K562 (cell line): ENCODE results near the gene TTLL8. TPM values are rescaled to one million over a fixed set of nuclear protein-coding genes. Genes with fewer than 3 reads are reported as not detected.
A peak's percentile ranks its signal among the peaks of the same experiment; 100 is the strongest.

Experiments used
- ATAC-seq: fragments of 200-7000 bp; cut with Tn5 transposase; 3 replicates; pipeline ENCODE4 v1.9.1; 2020; ENCODE audit warnings: moderate library complexity
- BruUV-seq: library from RNA; stranded (reverse); fragments of 400-500 nt; replicated peaks from 2 replicates; lab custom pipeline; 2021; lab: Mats Ljungman, UMichigan
- CTCF ChIA-PET: fragments of 300-600 bp; formaldehyde crosslinking; extraction: SDS; loops from one replicate; lab custom pipeline; 2021; ENCODE audit warnings: low intra/inter-chr PET ratio; lab: Yijun Ruan, JAX
- POLR2A ChIA-PET: fragments of 300-600, 350-650 bp; sonication (Branson Sonifier 250); formaldehyde crosslinking; extraction: SDS; loops from one replicate; lab custom pipeline; 2021; ENCODE audit warnings: antibody characterized with exemption, inconsistent platforms; lab: Yijun Ruan, JAX
- DNase-seq, 4 experiments: peaks; one replicate each; pipeline versions ENCODE4 v3.0.0 to v3.0.0-alpha.2; 2011 to 2018; ENCODE audit warnings: low spot score in 3 of 4, mixed read lengths in 3 of 4; ENCODE audit errors: extremely low read depth in 1 of 4
- FAIRE-seq: peaks from 2 replicates; lab custom pipeline; 2011; peaks lifted over from hg19 to GRCh38; lab: Jason Lieb, UNC
- H2AFZ ChIP-seq: 2 replicates; pipeline ENCODE4 v1.6.0; 2011; ENCODE audit warnings: low read depth, low read length, control low read depth, inconsistent platforms
- H3K27ac ChIP-seq: fragments of 200-600 bp; 3 replicates; pipeline ENCODE4 v1.8.0; 2011; ENCODE audit warnings: low read depth, mild to moderate bottlenecking, control low read depth, inconsistent platforms, low read length, moderate library complexity, mixed read lengths; ENCODE audit errors: extremely low read depth
- H3K27me3 ChIP-seq, 2 experiments: fragments of 300-600 bp in 1 of 2; 2 replicates in 1 of 2; 3 replicates in 1 of 2; pipeline versions ENCODE4 v1.6.0 to v1.8.0; 2011; ENCODE audit warnings: inconsistent platforms in 2 of 2, low read length in 2 of 2, mild to moderate bottlenecking in 1 of 2, mixed read lengths in 1 of 2, moderate library complexity in 1 of 2; ENCODE audit not compliant: control insufficient read depth in 2 of 2, insufficient read depth in 2 of 2
- H3K36me3 ChIP-seq: fragments of 300-600 bp; 3 replicates; pipeline ENCODE4 v1.8.0; 2011; ENCODE audit warnings: mild to moderate bottlenecking, low read length, inconsistent platforms; ENCODE audit not compliant: control insufficient read depth, insufficient read depth
- H3K4me1 ChIP-seq, 2 experiments: fragments of 200-600 bp in 1 of 2; replicated peaks in 1 of 2; 2 replicates in 1 of 2; 3 replicates in 1 of 2; pipeline versions ENCODE4 v1.5.1 to v1.8.0; 2011; ENCODE audit warnings: inconsistent platforms in 2 of 2, low read length in 2 of 2, mild to moderate bottlenecking in 1 of 2, mixed read lengths in 1 of 2, moderate library complexity in 1 of 2; ENCODE audit not compliant: control insufficient read depth in 2 of 2, insufficient read depth in 2 of 2
- H3K4me2 ChIP-seq: 2 replicates; pipeline ENCODE4 v1.6.1; 2011; ENCODE audit warnings: low read length, control low read depth, inconsistent platforms, mixed read lengths; ENCODE audit not compliant: insufficient read depth
- H3K4me3 ChIP-seq: fragments of 200-600 bp; sonication (generic), shearing (Covaris generic); 2 replicates; pipeline ENCODE4 v1.5.1; 2016; ENCODE audit warnings: control low read depth, inconsistent platforms
- H3K79me2 ChIP-seq: fragments of 200-600 bp; 3 replicates; pipeline ENCODE4 v1.8.0; 2011; ENCODE audit warnings: low read length, inconsistent platforms; ENCODE audit not compliant: control insufficient read depth, insufficient read depth
- H3K9ac ChIP-seq, 2 experiments: 2 replicates each; pipeline versions ENCODE4 v1.6.0 to v1.6.1; 2011; ENCODE audit warnings: low read depth in 2 of 2, low read length in 2 of 2, control low read depth in 1 of 2, inconsistent platforms in 1 of 2, mild to moderate bottlenecking in 1 of 2, mixed read lengths in 1 of 2; ENCODE audit not compliant: insufficient read depth in 1 of 2
- H3K9me1 ChIP-seq: one replicate; pipeline ENCODE4 v1.6.0; 2011; ENCODE audit warnings: inconsistent platforms, mild to moderate bottlenecking, low read length, moderate library complexity; ENCODE audit not compliant: control insufficient read depth, insufficient read depth
- H3K9me3 ChIP-seq: replicated peaks from 2 replicates; pipeline ENCODE4 v1.5.1; 2011; ENCODE audit warnings: low read depth, low read length, inconsistent platforms; ENCODE audit not compliant: control insufficient read depth, insufficient read depth
- H4K20me1 ChIP-seq: replicated peaks from 2 replicates; pipeline ENCODE4 v1.6.1; 2011; ENCODE audit warnings: low read length, inconsistent platforms, mixed read lengths; ENCODE audit not compliant: control insufficient read depth, insufficient read depth
- CAMTA2 ChIP-seq: fragments of 250-450 bp; sonication (Bioruptor Pico); conservative IDR thresholded peaks from 2 replicates; pipeline ENCODE4 v1.5.1; 2022
- CBX2 ChIP-seq: fragments of 200-600 bp; sonication (generic); IDR thresholded peaks from one replicate; pipeline ENCODE4 v1.6.1; 2012; ENCODE audit warnings: mild to moderate bottlenecking, low read length, inconsistent platforms; ENCODE audit not compliant: insufficient read depth, poor library complexity, severe bottlenecking
- ETV5 ChIP-seq: sonication (generic); formaldehyde crosslinking; IDR thresholded peaks from 2 replicates; pipeline ENCODE4 v1.4.0; 2020; ENCODE audit warnings: low read depth, mild to moderate bottlenecking, missing genetic modification reagents
- FOXJ3 ChIP-seq: sonication (generic); formaldehyde crosslinking; IDR thresholded peaks from 2 replicates; pipeline ENCODE4 v1.4.0; 2020; ENCODE audit warnings: mild to moderate bottlenecking, missing genetic modification reagents
- FOXM1 ChIP-seq, 2 experiments: fragments of 450-650 bp in 1 of 2; sonication (generic) in 1 of 2; formaldehyde crosslinking in 1 of 2; IDR thresholded peaks; 2 replicates each; pipeline versions ENCODE4 v1.6.1 to v1.9.0; 2017 to 2022; ENCODE audit warnings: low read depth in 2 of 2, mild to moderate bottlenecking in 2 of 2, missing genetic modification reagents in 1 of 2, moderate library complexity in 1 of 2
- GATA2 ChIP-seq: sonication (generic); formaldehyde crosslinking; IDR thresholded peaks from 2 replicates; pipeline ENCODE4 v1.4.0; 2020; ENCODE audit warnings: mild to moderate bottlenecking, missing genetic modification reagents
- HDAC2 ChIP-seq: fragments of 450-650 bp; IDR thresholded peaks from 2 replicates; pipeline ENCODE4 v1.6.1; 2016; ENCODE audit warnings: mild to moderate bottlenecking
- NFXL1 ChIP-seq: fragments of 450-650 bp; formaldehyde crosslinking; IDR thresholded peaks from 2 replicates; pipeline ENCODE4 v1.4.0; 2021; ENCODE audit warnings: mild to moderate bottlenecking
- SFPQ ChIP-seq: fragments of 200-400 bp; formaldehyde crosslinking; IDR thresholded peaks from 2 replicates; pipeline ENCODE4 v1.6.1; 2017; ENCODE audit warnings: mild to moderate bottlenecking, low read depth, low read length, moderate library complexity
- SPI1 ChIP-seq: IDR thresholded peaks from 2 replicates; pipeline ENCODE4 v1.6.1; 2011; ENCODE audit warnings: low read depth, low read length, control low read depth, borderline replicate concordance
- ZBTB34 ChIP-seq: fragments of 250-450 bp; sonication (Bioruptor Pico); IDR thresholded peaks from 2 replicates; pipeline ENCODE4 v1.8.0; 2021; ENCODE audit warnings: mild to moderate bottlenecking, moderate library complexity
- ZNF143 ChIP-seq: sonication (generic); formaldehyde crosslinking; IDR thresholded peaks from 2 replicates; pipeline ENCODE4 v1.9.0; 2022; ENCODE audit warnings: mild to moderate bottlenecking, missing genetic modification reagents
- ZNF584 ChIP-seq: fragments of 200-800 bp; sonication (Bioruptor generic); IDR thresholded peaks from 2 replicates; pipeline ENCODE4 v1.6.1; 2016; ENCODE audit warnings: low read depth, mild to moderate bottlenecking, missing genetic modification characterization, missing compliant biosample characterization
- ZNF696 ChIP-seq: fragments of 250-450 bp; sonication (Bioruptor Pico); conservative IDR thresholded peaks from 2 replicates; pipeline ENCODE4 v1.4.0; 2020; ENCODE audit warnings: mild to moderate bottlenecking, moderate library complexity
- WGBS: fragments of 100-300 bp; shearing (Covaris generic); methylation state at CpG from one replicate; pipeline ENCODE4 v1.1.6; 2016; ENCODE audit warnings: low coverage, mixed read lengths; ENCODE audit not compliant: insufficient coverage; ENCODE audit errors: missing lambda C conversion rate; 5-methylcytosine and 5-hydroxymethylcytosine counted together
- in situ Hi-C: fragments of 300-500 bp; cut with MboI; formaldehyde crosslinking; loops from 4 replicates; pipeline ENCODE4 v1.15.0; 2018; ENCODE audit warnings: inconsistent platforms, mixed read lengths
- intact Hi-C: fragments of 100-400 bp; cut with micrococcal nuclease; formaldehyde crosslinking; loops from 2 replicates; pipeline ENCODE4 v1.14.2; 2022
- polyA plus RNA-seq, 8 experiments: library from polyadenylated mRNA; depleted of rRNA in 4 of 8; stranded (reverse) in 5 of 8; unstranded in 3 of 8; fragments of >200 nt; fragmentation: Nextera tagmentation in 2 of 8; fragmentation: Illumina TruSeq in 1 of 8; extraction: Ambion mirVana in 2 of 8; extraction: Trizol in 1 of 8; gene quantifications; 2 replicates each; pipeline versions ENCODE4 v1.2.1 to v1.2.3, GENCODE V29; 2011 to 2014; ENCODE audit warnings: inconsistent platforms in 1 of 8, missing spikeins in 1 of 8
- total RNA-seq, 7 experiments: library from RNA; depleted of rRNA in 6 of 7; stranded (reverse); fragments of >200 nt in 6 of 7; fragmentation: Illumina TruSeq in 2 of 7; extraction: Trizol in 2 of 7; gene quantifications; 2 replicates each; pipeline versions ENCODE4 v1.2.1 to v1.2.3, GENCODE V29; 2011 to 2021; ENCODE audit warnings: low replicate concordance in 1 of 7

TTLL8 gene
- total and polyA plus RNA-seq, 9 of the 15 experiments (the other 6 are each of a cell fraction or from before 2014, with no cell fraction given) = not detected

GRCh38 chr22:50030297-50031188 lies 27.6 kb downstream of the TTLL8 start (continued):
- TF ChIP-seq CBX2 = no peak
- TF ChIP-seq HDAC2 = no peak
- TF ChIP-seq NFXL1 = no peak
- no peak for TF ChIP-seq SPI1
- TF ChIP-seq ZBTB34 (CRISPR knock-in tag) = no peak

- Histone ChIP-seq H3K27ac (no peak overlapping the region), H3K9me1 (no peaks in the 10 kb centered on the region), H4K20me1 (no peaks in the 10 kb centered on the region), H3K4me2 (no peak overlapping the region), H3K9me3 (no peaks in the 10 kb centered on the region), H3K9ac (peak overlapping the region in 1 of 2 experiments; percentile 4; a peak in 1 of 4 replicates), H3K27me3 (peaks cover 4 to 57% of the 10 kb centered on the region in 2 experiments; a peak in 4 of 5 replicates), H3K36me3 (no peaks in the 10 kb centered on the region), H3K79me2 (no peaks in the 10 kb centered on the region), H2AFZ (no peak overlapping the region), H3K4me1 (peaks cover 0 to 39% of the 10 kb centered on the region in 2 experiments; a peak in 2 of 5 replicates), H3K4me3 (no peak overlapping the region)
- in situ Hi-C loops (no loop called here), intact Hi-C loops (no loop called here)
- CTCF ChIA-PET = no interaction called here
- ATAC-seq (no peak), FAIRE-seq (no peak), DNase-seq (no peak)
- POLR2A ChIA-PET = interaction anchor here (0.6 to 1.1 kb wide), 3 partner anchors 17 to 348 kb away, joined by 3 read pairs; no protein-coding TSS in a partner anchor
- TF ChIP-seq NFXL1 = no peak
- no peak for TF ChIP-seq ZNF143 (CRISPR knock-in tag)
- no peak for TF ChIP-seq ZNF584 (CRISPR knock-in tag)
- no peak for TF ChIP-seq FOXM1 (IDR thresholded peaks at IDR 0.05; ENCODE audit: low read depth)
- TF ChIP-seq FOXM1 (CRISPR knock-in tag; IDR thresholded peaks at IDR 0.05; ENCODE audit: low read depth) = no peak
- TF ChIP-seq CAMTA2 = no peak
- no peak for TF ChIP-seq ZNF696 (CRISPR knock-in tag)
- TF ChIP-seq ETV5 (CRISPR knock-in tag) = no peak
- TF ChIP-seq GATA2 = no peak
- TF ChIP-seq FOXJ3 (CRISPR knock-in tag) = no peak
- TF ChIP-seq SFPQ = no peak
- no TSS peak for BruUV-seq
- WGBS = 22% methylated on average over 24 of the region's 42 CpGs
Measured at GRCh38 chr22:50027639-50028537, 30.2 kb downstream of the TTLL8 start.
